ENCODE measurements around the gene ATP13A1.
A peak's percentile ranks its signal among the peaks of the same experiment; 100 is the strongest.

The ATP13A1 gene

DNA sequence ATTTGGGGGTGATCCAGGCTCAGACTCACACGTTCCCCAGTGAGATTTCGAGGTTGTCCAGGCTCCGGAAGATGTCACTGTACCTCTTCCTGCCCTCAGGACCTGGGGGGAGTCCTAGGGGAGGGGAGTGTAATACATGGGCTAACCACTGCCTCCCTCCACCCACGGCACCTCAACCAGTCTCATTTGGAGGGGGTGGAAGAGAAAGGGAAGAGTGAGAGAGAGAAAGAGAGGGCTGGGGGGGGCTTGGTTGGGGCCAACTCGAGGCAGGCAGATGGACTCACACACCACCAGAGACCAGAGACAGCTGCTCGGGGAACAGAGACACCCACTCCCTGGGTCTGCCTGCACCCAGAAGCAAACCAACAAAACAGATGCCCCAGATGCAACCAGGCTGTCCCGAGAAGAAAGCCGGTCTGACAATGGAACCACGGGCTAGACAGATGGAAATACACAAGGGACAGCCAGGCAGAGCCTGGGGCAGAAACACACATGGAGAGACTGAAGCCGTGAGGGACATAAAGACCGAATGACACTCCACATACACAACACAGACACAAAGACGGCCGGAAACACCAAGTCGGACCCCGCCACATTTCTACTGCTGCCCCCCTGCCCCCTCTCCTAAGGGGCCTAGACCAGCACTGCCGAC lies 20.8 kb downstream of the ATP13A1 start:
- DNase-seq: peak; percentile 31

DNA sequence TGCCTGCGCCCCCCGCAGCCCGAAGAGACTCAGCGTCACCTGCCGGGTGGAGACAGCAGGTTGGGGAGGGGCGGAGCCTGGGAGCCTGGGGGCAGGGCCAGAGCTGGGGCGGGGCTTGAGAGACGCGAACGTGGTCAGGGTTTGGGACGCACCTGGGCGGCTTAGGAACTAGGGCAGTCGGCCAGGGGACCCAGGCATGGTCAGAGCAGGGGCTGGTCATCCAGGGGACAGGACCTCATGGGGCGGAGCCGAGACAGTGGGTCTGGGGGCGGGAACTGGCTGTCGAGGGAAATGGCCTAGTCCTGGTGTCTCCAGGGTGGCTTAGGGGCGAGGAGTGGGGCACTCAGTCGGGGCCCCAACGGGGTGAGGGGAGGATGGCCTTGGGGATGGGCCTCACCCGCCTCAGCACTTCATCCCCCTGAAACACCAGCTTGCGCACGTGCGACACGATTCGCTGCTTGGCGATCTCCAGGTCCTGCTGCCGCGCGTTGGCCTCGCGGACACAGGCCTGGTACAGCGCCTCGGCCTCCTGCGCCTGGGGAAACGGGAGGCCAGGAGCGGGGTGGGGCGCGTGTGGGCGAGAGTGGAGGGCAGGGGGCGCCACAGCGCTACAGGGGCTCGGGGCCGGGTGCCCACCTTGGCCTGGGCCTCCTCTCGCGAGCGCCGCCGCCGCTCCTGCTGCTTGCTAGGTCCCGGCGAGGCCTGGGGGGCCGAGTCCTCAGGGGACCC lies 25.8 kb downstream of the ATP13A1 start:
- DNase-seq: no peak

DNA sequence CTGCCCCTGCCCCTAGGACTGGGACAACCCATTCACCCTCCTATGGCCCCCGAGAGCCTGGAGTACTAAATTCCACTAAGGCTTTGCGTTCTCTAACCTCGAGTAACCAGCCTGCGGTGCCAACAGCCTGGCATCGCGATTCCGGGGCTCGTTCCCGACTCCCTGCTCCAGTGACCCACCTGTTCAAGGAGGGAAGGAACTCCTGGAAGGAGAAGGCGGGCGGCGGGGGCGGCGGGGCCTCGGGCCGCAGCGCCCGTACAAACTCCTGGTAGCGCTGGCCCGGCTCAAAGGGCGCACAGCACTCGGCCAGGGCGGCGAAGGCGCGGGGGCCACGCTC lies 26.3 kb downstream of the ATP13A1 start:
- no peak for DNase-seq

DNA sequence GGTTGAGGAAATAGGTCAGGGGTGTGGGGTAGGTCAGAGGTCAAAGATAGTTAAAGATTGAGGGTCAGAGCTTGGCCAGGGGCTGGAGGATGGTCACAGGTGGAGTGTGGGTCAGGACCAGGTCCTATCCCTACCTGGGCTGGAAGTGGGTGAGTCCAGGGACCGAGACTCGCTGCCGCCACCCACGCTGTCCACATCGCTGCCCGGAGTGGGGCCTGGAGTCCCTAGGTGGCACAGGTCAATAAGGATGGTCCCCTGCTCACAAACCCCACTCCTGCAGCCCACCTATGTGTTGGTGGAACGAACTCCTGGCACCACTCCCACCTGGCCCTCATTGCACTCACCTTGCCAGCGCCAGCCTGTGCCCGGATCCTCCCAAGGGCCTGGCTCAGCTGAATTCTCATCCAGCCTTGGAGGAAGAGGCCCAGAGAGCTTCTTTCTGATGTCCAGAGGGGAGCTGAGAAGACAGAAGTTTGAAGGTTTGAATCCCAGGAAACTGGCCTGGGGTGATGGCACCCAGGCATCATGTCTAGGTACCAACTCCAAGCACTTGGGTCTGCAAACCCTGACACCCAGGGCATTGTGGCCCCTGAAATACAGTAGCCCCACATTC lies 26.8 kb downstream of the ATP13A1 start:
- no peak for DNase-seq

DNA sequence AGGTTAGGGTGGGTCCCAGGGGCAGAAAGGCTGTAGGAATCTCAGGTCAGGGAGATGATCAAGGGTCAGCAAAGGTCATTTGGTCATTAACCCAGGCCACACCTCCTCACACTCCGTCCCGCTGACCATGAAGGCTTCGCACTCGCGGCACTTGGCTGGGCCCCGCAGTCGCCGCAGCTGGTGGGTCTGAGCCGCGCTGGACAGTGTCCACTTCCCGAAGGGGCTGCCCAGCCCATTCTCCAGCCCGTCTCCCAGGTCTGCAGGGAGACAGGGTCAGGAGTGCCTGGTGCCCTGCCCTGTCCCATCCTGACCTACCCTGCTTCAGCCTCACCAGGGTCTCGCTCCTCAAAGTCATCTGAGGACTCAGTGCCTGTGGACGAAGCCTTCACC lies 28.2 kb downstream of the ATP13A1 start:
- DNase-seq: no peak

DNA sequence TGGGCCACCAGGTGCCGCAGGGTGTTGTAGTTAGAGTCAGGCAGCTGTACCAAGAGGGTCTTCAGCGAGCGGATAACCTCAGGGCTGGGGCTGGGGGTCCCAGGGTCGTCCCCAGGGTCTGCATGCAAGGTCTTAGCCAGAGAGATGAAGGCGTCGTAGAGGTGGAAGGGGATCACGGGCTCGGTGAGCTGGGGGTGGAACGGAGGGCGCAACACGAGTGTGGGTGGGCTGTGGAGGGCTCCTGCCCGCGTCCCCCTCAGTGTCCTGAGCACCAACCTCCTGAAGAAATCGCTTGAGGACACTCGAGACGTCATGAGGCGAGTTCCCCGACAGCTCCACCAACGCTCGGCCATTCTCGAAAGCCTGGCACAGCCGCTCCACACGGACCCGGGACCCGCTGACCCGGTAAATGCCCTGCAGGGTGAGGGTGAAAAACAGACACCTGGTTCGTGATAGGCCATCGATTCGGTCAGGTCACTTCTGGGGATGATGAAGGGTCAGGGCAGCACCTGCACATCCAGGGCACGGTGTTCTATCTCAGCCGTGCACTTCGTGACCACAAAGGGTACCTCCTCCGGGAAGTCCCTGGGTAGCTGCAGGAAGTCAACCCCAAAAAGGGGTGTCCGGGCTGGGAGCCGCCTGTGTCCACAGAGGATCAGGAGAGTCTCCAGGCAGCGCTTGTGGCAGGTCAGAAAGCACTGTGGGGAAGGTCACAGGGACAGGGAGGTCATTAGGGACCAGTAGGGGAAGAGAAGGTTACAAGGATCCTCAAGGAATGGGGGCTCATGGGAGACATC lies 28.8 kb downstream of the ATP13A1 start:
- DNase-seq: no peak

DNA sequence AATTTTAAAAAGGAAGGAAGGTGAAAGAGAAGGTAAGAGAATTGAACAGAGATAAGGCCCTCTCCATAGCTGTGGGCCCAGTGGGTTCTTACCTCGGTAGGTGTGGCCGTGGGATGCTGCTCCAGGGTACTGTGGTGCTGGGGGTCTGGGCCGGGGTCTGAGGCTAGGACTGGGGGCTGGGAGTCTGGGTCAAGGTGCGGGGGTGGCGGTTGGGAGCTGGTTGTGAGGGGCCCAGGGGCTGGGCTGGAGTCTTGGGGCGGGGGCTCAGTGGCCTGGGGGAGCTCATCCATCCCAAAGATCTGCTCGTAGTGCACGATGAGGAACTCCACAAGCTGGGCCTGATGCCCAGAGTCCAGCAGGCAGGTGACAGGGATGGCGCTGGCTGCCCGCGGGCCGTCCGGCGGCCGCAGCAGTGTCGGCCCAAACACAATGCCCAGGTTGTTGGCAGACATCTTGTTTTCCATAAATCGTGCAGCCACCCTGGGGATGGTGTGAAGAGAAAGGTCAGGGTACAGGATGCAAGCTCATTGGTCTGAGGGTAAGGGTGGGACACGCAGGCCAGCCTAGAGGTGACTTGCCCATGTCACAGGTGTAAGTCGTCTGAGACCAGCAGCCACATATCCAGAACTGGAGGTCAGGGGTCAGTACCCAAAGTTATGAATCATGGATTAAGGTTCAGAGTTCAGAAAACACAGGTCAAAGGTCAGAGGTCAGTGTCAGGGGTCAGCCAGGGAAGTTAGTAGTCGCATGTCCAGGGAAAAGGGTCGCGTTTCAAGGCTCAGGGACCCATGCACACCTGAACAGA lies 29.6 kb downstream of the ATP13A1 start:
- no peak for DNase-seq

DNA sequence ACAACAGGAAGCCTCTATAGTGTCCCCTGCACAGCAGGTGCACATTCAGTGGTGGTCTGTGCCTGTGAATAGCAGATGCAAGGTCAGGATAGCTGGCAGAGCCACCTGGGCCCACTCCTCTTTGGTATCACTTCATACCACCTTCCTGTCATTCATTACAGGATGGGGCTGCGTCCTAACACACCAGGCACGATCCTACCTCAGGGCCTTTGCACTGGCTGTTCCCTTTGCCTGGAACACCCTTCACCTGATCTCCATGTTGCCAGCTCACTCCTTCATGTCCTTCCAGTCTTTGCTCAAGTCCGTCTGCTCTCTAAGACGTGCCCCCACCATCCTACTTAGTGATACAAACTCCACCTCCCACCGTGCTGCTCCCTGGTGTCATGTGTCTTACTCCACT lies 30.8 kb downstream of the ATP13A1 start:
- DNase-seq: no peak

DNA sequence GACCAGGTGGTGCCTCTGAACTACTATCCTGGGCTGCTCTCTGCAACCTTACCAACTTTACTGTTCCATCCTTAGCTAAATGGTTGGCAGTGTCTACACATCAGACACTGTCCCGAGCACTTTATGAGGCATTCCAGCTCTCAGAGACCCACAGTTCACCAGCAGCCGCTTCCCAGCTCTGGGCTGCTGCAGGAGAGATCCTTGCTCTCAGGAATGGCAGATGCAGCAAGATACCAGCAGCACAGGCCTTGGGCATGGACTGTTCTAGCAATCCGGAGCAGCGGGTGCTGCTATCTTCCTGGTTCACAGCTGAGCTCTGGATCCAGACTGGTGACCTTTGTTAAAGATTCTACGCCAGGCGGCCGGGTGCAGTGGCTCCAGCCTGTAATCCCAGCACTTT lies 32.1 kb downstream of the ATP13A1 start:
- no peak for DNase-seq

DNA sequence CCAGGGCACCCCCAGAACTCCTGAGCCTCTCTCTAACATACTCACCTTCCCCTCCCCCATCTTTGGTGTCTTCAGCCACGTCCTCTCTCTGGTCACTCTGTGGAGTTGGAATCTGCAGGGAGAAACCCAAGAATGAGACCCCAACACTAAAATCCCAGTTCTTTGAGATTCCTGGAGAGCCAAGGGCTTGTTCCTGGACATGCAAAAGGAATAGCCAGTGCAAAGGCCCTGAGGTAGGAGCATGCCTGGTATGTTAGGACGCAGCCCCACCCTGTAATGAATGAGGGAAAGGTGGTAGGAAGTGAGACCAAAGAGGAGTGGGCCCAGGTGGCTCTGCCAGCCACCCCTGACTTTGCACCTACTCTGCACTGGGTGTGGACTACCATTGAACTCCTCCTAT lies 33.0 kb downstream of the ATP13A1 start:
- no peak for DNase-seq

DNA sequence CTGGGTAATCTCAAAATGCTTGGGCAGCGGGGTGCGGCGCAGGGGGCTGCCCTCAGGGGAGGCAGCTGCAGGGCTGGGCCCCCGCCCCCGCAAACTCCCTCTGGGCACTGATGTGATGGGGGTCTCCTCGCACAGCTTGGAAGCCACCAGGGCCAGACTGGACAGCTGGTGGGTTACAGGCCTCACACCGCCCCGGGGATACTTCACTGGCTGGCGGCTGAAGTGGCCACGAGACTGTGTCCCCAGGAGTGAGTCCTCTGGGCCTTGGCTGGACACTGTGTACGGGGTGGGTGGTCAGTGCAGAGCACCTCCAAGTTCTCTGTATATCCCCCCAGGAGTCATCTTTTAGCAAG lies 33.4 kb downstream of the ATP13A1 start:
- DNase-seq: no peak

DNA sequence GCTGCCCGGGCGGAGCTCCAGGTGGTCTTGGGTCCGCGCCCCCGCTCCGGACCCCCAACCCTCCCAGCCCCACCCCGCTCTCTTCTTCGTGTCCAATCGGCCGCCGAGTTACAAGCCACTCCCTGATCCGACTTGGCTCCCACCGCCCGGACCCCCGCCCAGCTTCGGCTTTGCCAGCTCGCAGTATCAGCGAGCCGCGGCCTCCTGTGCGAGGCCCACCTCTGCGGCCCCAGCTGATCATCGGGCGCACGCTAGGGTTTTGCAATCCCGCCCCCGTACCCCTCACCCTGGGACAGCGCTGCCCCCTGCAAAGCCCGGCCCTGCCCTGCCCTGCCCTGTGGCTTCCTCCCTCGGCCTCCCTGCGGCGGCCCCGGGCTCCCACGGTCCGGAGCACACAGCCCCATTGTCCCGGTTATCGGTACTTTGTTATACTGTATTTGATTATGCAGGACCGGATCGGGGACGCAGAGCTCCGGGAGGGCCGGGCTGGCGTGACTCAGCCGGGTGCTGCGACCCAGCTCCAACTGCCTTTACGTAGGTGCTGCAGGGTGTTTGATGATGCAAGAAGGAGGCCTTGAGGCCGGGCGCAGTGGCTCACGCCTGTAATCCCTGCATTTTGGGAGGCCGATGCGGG lies 34.9 kb downstream of the ATP13A1 start:
- DNase-seq: peak; percentile 42

DNA sequence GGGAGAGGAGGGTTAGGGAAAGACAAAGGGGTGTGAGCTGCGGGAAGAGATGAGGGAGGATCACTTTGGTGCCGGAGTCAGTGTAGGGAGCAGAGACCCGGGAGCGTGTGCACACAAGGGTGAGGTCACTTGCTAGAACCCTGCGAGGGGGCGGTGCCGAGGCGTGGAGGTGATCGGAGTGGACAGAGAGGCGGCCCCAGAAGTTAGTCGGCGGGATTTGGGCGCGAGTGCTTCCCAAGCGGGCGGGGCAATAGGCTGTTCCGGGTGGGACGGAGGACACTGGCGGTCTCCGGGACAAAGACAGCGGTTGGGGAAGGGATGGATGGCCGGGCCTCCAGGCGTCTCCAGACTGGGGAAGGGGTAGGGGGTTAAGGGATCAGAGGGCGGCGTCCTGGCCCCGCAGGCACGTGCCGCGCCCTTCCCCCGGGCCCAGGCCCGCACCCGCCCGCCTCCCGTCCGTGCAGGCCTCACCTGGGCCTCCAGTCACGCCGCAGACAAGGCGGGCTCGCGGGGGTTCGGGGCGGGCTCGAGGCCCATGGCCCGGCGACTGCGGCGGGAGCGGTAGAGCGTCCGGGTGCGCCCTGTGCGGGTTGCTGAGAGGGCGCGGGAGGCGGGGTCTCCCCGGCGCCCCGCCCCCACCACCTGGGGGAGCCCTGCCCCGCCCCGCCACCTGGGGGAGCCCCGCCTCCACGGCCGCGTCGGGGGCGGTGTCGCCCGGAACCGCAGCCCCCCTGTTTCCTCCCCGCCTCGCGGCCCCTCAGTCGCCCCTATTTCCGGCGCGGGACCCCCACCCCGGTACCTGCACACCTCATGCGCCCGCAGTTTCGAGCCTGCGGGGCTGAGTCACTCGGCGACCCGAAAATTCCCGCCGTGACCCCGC lies 35.6 kb downstream of the ATP13A1 start, which contains the start of gene LPAR2:
LPAR2 (minus strand) TSS at position 600 of the 880 bp plus-strand sequence. CDS start 945 bp downstream, outside the sequence.
- peak; percentile 71 for DNase-seq

DNA sequence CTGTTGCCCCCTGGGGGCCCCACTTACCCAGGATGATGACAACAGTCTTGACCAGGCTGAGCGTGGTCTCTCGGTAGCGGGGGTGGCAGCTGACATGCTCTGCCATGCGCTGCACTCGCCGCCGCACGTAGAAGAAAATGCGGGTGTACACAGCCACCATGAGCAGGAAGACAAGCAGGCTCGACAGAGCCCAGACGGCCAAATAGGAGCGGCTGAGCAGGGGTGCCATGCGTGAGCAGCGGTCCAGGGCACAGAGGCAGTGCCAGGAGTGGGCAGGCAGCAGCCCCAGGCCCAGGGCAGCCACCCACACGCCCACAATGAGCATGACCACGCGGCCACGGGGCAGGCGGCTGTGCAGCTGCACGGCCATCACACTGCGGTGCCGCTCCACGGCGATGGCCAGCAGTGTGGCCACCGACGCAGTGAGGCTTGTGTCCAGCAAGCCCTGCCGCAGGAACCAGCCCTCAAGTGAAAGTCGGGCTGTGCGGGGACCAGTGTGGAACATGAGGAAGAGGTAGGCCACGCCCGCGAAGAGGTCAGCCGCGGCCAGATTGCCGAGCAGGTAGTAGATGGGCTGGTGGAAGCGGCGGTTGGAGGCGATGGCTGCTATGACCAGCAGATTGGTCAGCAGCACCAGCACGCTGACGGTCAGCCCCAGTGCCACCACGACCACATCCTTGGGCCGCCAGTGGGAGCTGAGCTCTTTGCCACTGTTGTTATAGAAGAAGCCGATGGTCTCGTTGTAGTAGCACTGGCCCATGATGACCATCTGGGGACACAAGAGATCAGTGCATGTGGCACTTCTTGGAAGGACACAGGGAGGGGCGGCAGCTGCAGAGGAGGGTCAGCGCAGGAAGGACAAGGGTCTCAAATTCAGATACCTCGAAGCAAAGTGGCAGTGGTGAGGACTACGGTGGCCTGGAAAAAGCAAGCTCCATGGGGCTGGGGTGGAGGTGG lies 36.7 kb downstream of the ATP13A1 start:
- DNase-seq: no peak

DNA sequence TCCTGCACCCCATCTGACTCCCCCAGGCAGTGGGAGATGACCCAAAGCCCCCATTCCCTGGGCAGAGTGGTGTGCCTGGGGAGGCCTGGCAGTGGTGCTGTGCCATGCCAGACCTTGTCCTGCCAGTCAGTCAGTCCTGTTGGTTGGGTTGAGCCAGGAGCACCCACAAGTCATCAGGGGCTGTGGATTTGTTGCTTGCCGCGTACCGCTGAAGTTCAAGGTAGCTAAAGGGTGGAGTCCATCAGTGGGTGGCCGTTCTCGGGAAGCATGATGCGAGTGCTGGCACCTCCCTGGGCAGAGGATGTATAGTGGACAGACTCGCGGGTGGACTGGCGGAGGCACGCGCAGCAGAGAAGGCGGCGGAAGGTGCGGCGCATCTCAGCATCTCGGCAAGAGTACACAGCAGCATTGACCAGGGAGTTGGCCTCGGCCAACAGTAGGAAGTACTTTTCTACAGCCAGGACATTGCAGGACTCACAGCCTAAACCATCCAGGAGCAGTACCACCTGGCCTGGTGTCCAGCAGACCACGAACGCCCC lies 39.4 kb downstream of the ATP13A1 start:
- no peak for DNase-seq

DNA sequence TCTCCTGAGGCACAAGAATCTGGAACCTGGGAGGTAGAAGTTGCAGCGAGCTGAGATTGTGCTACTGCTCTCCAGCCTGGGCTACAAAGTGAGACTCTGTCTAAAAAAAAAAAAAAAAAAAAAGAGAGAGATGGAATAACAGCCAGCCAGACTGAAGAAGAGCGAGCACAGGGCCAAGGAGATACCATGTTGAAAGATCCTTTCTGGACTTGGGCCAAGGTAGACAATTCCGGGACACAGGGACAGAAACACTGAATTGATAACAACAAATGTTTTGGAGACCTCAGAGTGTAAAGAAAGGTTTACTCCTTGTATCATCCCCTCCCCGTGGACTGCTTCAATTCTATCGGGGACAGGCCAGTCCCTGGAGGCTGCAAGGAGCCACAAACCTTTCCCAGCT lies 40.1 kb downstream of the ATP13A1 start:
- no peak for DNase-seq

DNA sequence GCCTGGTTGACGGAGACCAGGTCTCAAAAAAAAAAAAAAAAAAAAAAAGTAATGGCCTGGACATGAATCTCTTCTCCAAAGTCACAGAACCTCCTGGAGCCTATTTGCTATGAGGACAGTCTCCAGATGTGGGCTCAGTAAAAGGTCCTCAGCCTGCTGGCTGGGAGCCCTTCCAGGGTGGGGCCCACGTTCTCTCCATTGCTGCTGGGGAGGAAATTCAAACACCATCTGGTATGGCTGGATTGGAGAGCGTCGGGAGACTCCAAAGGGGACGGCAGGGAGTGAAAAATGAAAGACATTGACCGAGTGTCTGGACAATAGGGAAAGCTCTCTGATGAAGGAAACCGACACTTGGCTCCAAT lies 43.6 kb downstream of the ATP13A1 start:
- no peak for DNase-seq

DNA sequence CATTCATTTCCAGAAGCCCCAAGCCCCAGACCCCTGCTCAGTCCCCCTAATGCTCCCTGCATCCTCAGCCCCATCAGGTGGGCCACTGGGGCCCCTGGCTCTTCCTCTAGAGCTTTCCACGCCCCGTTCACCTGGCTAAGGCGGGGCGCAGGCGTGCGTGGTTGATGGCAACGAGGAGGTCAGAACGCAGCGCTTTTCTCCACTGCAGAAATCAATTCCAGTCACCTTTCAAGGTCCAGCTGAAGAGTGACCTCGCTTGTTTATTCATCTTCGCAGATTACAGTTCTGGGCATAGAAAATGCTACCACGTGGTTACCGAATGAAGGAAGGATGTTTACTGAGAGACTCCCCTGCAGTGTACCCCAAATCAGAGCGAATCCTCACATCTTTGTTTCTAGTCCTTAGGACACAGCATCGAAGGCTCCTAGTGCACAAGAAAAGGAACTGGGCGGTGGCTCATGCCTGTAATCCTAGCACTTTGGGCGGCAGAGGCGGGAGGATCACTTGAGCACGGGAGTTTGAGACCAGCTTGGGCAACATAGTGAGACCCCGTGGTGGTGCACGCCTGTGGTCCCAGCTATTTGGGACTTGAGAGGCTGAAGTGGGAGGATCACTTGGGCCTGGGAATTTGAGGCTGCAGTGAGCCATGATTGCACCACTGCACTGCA lies 44.2 kb downstream of the ATP13A1 start:
- DNase-seq: no peak

All from stimulated activated CD4-positive, alpha-beta T cell treated with anti-CD3 and anti-CD28 coated beads, Interleukin-12 subunit alpha, Interleukin-12 subunit beta, amount 100 ng/mL, for 4 hours (primary cell).